COR-L47 (cell line): ENCODE measurements around the gene CEP41.
"Not testable (repeated sequence)": the region's sequence is repeated elsewhere in the genome, so short reads cannot be mapped to it uniquely, and the experiment has no call there.

Experiments used
- DNase-seq: peaks from one replicate; lab custom pipeline; 2025; lab: John Stamatoyannopoulos, UW

Gene CEP41

GRCh38 chr7:130387628-130388403, 53.0 kb downstream of the CEP41 start:
- no peak for DNase-seq

DNA sequence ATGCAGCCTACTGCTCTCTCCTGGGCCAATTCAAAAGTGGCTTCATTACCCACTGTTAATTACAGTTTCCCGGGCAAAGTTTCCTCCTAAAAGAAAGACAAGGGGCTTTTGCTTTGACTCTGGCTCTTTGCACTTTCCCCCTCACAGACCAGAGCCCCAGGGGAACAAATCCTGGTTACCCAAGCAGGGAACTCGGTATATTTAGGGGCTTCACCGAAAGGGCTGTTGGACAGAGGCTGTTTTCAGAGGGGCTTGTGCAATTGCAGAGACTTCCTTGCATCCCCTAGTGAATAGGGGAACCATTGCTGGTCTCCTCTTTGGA, 53.5 kb downstream of the CEP41 start:
- no peak for DNase-seq

DNA sequence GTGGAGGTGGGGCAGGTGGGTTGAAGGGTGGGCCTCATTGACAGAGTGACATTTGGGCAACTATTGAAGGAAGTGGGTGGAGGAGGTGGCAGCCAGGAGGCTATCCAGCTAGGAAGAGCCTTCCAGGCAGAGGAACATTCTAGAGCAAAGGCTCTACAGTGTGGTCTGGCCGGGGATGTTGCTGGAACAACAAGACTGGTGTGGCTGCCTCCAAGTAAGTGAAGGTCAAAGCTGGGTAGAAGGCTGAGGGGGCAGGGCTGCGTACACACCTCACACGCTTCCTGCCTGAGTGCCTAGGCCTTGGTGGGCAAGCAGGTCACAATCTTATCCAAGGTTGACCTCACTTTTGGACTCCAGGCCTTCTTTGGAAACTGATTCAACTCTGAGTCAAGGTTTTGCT, 53.9 kb downstream of the CEP41 start:
- DNase-seq = no peak

DNA sequence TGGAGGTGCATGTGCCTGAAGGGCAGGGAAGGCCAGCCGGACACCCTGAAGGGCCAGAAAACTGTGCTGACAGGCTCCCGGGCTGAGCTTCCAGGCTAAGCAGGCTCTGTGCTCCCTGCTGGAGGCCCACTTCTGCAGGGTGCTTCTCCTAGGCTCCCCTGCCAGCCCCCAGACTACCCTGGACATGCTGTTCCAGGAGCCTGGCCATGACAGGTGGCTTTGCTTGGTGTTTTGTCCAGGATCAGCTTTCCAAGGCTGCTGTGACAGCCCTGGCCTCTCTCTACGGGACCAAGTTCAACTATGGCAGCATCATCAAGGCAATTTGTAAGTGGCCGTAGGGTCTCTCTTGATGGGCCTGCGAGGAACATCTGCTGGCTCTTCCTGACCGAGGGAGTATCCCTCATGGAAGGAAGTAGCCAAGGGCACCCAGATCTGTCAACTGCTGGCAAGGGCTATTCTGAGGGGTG, 55.2 kb downstream of the CEP41 start:
- no peak for DNase-seq

DNA sequence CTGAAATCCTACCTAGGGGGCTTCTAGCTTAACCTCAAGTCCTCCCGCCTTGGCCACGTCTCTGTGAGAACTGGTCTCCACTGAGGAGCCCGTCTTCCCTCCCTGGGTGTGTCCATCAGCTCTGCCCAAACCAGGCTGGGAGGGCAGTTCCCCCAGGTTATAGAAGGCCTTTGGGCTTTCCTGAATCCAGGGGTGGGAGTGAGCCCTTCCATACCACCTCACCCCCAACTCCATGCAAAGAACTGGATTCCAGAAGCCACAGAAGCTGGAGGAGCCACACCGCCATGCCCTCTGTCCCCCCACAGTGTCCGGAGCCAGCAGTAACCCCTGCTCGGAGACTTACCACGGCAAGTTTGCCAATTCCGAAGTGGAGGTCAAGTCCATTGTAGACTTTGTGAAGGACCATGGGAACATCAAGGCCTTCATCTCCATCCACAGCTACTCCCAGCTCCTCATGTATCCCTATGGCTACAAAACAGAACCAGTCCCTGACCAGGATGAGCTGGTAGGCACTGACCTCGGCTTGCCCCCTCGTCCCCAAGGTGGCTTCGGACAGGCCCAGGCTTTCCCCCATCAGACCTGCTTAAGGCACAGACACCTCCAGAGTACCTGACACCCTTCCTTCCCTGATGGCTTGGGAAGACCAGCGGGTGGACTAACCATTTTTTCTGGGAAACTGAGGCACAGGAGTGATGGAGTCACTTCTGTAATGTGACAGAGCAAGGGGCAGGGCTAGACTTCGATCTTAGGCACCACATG, 55.8 kb downstream of the CEP41 start:
- no peak for DNase-seq

DNA sequence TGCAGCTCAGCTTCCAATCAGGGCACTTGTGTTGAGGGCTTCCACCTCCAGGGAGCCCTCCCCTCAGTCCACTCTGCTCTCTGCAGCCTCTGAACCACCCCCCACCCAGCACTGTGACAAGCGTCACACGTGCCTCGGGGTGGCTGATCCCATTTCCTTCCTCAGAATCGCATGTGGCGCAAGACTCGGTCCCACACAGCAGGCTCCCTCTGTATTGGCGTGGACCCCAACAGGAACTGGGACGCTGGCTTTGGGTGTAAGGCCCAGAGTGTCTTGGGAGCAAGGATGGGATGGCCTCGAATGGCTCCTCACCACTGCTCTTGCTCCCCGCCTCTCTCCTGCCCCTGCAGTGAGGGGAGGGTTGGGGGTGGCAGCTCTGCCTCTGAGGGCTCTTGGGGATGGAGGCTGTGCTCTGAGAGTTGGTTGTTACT, 56.4 kb downstream of the CEP41 start:
- no peak for DNase-seq

DNA sequence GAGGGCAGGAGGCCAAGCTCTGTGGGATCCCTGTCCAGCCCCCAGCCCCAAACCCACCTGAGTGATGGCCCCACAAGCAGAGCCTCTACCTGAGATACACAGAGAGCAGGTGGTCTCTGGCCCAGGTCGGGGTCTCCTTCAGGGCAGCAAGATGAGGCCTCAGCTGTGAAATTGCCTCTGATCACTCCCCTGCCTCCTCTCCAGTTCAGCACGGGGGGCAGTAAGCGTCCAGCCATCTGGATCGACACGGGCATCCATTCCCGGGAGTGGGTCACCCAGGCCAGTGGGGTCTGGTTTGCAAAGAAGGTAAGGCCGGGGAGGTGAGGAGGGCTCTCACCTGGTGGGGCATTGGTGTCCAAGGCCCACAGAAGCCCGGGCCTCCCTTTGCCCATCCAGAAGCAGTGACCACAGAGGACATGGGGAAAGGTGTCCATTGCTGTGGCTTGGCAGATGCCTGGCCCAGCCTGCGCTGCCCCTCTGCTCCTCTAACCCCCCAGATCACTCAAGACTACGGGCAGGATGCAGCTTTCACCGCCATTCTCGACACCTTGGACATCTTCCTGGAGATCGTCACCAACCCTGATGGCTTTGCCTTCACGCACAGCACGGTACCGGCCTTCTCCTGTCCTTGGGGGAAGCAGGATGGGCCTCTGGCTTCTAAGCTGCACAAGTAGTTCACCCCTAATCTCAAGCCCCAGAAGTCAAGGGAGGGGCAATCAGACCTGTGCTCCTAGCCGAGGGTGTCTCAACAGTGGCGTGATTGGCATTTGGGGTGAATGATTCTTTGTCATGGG, 57.4 kb downstream of the CEP41 start:
- no peak for DNase-seq

DNA sequence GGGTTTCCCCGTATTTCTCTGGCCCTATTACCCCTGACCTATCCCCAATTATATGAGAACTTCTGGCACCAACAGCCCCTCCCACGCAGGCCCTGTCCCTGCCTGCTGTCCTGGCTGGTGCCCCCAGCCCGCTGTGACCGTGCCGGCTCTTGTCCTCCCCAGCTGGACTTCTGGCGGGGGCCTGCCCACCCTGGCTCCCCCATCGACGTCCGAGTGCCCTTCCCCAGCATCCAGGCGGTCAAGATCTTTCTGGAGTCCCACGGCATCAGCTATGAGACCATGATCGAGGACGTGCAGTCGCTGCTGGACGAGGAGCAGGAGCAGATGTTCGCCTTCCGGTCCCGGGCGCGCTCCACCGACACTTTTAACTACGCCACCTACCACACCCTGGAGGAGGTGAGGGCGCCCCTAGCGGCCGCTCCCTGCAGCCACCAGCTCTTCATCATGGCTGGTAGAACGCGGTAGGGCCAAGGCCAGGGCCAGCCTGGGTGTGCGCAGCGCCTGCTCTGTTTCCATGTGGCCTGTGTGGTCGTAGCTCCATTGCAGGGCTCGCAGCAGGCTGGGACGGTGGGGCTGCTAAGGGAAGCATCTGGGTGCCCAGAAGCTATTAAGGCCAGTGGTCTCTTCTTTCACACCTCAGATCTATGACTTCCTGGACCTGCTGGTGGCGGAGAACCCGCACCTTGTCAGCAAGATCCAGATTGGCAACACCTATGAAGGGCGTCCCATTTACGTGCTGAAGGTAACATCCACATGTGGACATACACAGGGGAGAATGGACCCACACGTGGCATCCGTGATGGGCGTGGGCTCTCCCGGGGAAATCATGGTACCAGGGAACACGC, 59.1 kb downstream of the CEP41 start:
- DNase-seq = no peak

GRCh38 chr7:130380861-130381455, 59.9 kb downstream of the CEP41 start:
- no peak for DNase-seq

DNA sequence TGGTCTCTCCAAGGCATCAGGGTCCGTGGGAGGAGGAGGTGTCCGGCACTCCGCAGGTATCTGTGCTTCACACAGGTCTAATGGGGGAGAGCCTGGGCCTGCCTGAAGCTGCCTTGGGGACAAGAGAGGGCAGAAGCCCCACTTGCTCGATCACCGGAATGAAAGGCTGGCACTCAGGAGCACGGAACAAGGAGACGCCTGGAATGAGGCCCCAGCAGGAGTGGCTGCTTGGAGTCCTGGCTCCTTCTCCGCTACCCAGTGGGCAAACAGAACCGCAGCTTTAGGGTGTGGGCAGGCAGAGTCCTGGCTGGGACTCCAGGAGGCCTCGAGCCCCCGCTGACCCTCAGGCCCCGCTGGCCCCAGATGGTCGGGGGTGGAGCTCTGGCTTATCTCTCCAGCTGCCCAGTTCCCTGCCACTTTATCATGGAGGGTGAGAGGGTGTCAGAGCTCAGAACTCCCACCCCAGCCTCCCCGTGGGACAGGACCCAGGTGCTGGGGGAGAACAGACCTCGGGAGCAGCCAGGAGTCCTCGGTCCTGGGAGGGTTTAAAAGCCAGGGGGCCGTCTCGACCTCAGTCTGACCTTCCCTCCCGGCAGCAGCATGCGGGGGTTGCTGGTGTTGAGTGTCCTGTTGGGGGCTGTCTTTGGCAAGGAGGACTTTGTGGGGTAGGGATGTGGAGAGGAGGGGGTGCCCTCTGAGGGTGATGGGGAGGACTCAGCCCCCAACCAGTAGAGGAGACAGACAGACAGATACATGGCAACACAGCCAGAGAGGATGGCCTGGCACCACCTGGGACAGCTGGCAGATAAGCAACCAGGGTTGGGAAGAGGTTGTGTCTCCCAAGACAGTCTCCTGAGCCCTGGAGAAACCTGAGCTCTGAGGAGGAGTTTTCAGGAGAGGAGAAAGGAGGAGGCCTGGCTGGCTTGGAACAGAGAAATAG, 60.6 kb downstream of the CEP41 start, which contains the start of gene CPA1:
CPA1 (plus strand) TSS at position 574 of the 940 bp plus-strand sequence; CDS start at position 601, 27 bp downstream.
- no peak for DNase-seq

DNA sequence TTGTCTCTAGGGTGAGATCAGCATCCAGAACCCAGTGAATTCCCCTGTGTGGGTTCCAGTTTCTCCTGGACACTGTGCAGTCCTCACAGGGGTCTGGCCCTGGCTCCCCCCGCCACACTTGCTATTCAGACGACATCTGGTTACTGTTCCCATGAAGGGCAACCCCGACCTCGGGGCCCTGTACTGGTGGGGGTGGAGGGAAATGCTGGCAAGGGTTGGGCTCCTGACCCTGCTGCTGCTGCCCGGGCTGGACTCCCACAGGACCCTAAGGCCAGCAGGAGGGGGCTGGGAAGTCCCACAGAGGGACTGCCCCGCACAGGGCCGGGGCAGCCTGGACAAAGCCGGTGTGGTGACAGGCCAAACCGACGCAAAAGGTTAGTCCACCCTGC, 61.3 kb downstream of the CEP41 start:
- no peak for DNase-seq

GRCh38 chr7:130379019-130379418, 61.8 kb downstream of the CEP41 start:
- no peak for DNase-seq

DNA sequence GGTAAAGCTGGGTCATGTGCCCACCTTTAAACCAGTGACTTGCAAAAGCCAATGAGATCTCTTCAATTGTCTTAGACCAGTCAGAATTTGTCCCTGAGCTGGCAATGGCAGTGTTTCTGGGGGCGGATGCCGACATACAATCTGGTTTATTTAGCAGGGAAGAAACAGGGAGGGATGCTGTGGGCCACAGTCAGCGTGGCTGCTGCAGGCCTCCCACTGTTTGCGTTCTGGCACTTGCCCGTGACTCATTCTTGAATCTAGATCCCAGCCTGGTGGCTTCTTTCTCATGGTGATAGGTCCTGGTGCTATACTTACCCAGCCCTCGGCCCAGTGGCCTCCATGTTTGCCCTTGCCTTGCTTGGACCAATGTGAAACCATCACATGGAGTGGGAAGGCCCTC, 63.6 kb downstream of the CEP41 start:
- no peak for DNase-seq

DNA sequence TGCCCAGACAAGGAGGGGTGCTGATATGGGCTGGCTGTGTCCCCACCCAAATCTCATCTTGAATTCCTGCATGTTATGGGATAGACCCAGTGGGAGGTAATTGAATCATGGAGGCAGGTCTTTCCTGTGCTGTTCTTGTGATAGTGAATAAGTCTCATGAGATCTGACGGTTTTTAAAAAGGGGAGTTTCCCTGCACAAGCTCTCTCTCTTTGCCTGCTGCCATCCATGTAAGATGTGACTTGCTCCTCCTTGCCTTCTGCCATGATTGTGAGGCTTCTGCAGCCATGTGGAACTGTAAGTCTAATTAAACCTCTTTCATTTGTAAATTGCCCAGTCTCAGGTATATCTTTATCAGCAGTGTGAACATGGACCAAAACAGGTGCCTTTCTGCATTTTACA, 64.4 kb downstream of the CEP41 start:
- DNase-seq = not testable (repeated sequence)

GRCh38 chr7:130374507-130374906, 66.3 kb downstream of the CEP41 start:
- no peak for DNase-seq

- no peak for DNase-seq
Observed at GRCh38 chr7:130372402-130373165, 68.2 kb downstream of the CEP41 start.

DNA sequence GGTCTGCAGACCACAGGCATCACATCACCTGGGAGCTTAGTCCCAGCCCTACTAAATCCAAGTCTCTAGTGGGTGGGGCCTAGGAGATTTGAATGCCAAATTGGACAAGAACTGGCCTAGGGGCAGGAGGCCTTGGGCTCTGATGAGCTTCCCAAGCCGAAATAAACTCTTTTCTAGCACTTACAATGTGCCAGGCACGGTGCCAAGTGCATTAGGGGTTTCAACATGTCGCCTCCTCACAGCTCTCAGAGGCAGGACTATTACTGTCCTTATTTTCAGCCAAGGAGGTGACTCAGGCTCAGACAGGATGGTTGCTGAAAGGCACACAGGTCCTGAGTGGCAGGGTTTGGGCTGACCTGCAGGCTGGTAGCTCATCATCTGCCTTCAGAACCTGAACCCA, 69.8 kb downstream of the CEP41 start:
- DNase-seq = no peak

DNA sequence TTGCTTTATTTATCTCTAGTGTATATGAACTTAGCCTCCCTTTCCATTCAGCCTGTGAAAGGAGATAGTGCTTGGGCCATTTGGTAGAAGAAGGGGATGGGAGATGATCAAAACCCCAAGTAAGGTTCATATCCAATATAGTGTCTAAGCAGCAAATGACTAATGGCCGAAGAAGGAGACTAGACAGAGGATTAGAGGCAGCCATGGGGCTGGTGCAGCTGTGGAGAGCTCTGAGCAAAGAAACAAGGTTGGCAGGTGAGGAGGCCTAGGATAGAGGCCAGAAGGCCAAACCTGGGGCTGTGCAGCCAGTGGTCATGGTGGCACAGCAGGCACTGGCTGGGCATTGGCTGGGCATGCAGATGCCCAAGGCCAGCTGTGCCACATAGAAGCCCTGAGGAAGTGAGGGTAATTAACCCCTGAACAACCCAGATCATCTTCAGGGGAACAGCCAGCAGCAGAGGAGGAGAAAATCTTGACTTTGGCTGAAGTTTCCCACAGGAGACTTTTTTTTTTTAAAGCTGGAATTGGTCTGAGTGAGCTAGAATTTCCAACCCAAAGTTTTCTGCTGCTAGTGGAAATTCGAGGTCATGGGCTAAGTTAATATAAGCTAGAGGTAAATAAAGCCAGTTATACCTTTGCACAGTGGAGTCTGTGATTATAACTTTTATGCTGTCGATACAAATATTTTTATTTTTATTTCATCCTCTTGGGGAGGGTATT, 70.8 kb downstream of the CEP41 start:
- DNase-seq = no peak
